Smooth muscle cell (in vitro differentiated cells): ENCODE measurements around the gene SORCS2. TPM values are rescaled to one million over a fixed set of nuclear protein-coding genes. Genes with fewer than 3 reads are reported as not detected.

ENCODE experiments used
- DNase-seq: peaks from one replicate; lab custom pipeline; 2025; ENCODE audit not compliant: unreplicated experiment; lab: John Stamatoyannopoulos, UW
- H2AFZ ChIP-seq: fragments of 200-600 bp; sonication (generic); 2 replicates; pipeline ENCODE4 v1.6.0; 2016; ENCODE audit warnings: antibody characterized with exemption, low read depth, mild to moderate bottlenecking
- H3F3A ChIP-seq: fragments of 200-600 bp; sonication (generic); 2 replicates; pipeline ENCODE4 v1.6.0; 2017; ENCODE audit warnings: antibody characterized with exemption, low read depth
- H3K27ac ChIP-seq: fragments of 200-600 bp; sonication (generic); 2 replicates; pipeline ENCODE4 v1.5.1; 2016; ENCODE audit warnings: low read depth, mild to moderate bottlenecking
- H3K27me3 ChIP-seq: fragments of 200-600 bp; sonication (generic); 2 replicates; pipeline ENCODE4 v1.6.1; 2016; ENCODE audit warnings: low read depth, mild to moderate bottlenecking
- H3K36me3 ChIP-seq: fragments of 200-600 bp; sonication (generic); 2 replicates; pipeline ENCODE4 v1.5.1; 2016; ENCODE audit warnings: low read depth
- H3K4me1 ChIP-seq: fragments of 200-600 bp; sonication (generic); 2 replicates; pipeline ENCODE4 v1.5.1; 2016; ENCODE audit warnings: low read depth
- H3K4me2 ChIP-seq: fragments of 200-600 bp; sonication (generic); 2 replicates; pipeline ENCODE4 v1.6.0; 2016; ENCODE audit warnings: mild to moderate bottlenecking
- H3K4me3 ChIP-seq: fragments of 200-600 bp; sonication (generic); 2 replicates; pipeline ENCODE4 v1.5.1; 2016; ENCODE audit warnings: mild to moderate bottlenecking
- H3K79me2 ChIP-seq: fragments of 200-600 bp; sonication (generic); 2 replicates; pipeline ENCODE4 v1.6.0; 2016; ENCODE audit warnings: low read depth, mild to moderate bottlenecking
- H3K9ac ChIP-seq: fragments of 200-600 bp; sonication (generic); 2 replicates; pipeline ENCODE4 v1.6.0; 2016; ENCODE audit warnings: low read depth
- H3K9me3 ChIP-seq: fragments of 200-600 bp; sonication (generic); replicated peaks from 2 replicates; pipeline ENCODE4 v1.5.1; 2016; ENCODE audit warnings: low read depth
- H4K20me1 ChIP-seq: fragments of 200-600 bp; sonication (generic); 2 replicates; pipeline ENCODE4 v1.6.0; 2016; ENCODE audit warnings: low read depth
- WGBS: methylation state at CpG from one replicate; pipeline ENCODE4 v1.1.7; 2016; ENCODE audit warnings: low lambda C conversion rate; 5-methylcytosine and 5-hydroxymethylcytosine counted together
- polyA plus RNA-seq: library from polyadenylated mRNA; unstranded; fragments of >200 nt; fragmentation: Nextera tagmentation; extraction: Ambion mirVana; gene quantifications from 2 replicates; pipeline ENCODE4 v1.2.1, GENCODE V29; 2016
- total RNA-seq: library from RNA; depleted of rRNA; stranded (reverse); fragments of >200 nt; gene quantifications from 2 replicates; pipeline ENCODE4 v1.2.3, GENCODE V29; 2014
- TF ChIP-seq, protein P1 (sequence below): fragments of 200-600 bp; sonication (generic); IDR thresholded peaks from 2 replicates; pipeline ENCODE4 v1.5.1; 2017; ENCODE audit warnings: borderline replicate concordance, mild to moderate bottlenecking, antibody characterized with exemption; ENCODE audit not compliant: insufficient read depth, poor library complexity, severe bottlenecking

SORCS2 gene
- total and polyA plus RNA-seq, 2 experiments from 2014 or later = 5.2 to 9.3 TPM

DNA sequence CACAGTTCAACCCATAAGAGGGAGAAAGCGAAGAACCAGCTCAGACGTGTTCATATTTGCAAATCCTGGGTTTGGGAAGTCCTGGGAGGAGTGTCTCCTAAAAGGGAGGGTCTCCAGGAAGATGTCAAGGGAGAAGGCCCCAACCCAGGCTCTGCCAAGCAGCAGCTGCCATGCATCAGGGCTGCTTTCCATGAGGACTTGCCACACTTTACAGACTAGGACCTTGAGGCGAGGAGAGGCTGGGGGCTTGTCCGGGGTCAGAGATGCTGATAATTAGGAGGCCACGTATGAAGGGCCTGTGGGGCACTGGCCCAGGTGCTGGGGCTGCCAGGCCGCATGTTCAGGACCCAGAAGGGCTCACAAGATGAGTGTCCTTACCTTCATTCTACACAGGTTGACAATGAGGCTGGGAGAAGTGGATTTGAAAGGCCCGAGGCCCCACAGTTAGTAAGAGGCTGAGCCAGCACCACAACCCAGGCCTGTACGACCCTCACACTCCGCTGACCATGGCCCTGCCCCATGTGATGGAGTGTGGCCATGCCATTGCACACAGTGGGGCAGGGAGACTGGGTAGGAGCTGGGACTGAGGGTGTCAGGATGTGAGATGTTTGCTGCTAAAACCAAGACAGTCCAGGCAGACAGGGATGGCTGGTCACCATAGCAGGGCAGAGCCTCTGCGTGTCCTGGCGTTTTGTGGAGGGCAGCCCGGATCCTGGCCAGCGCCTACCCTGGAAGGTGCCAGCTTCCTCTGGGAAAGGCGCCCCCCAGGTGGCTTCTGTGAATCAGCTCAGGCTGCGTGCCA is 147.6 kb downstream of the SORCS2 start:
- no peak overlapping the region for H3K4me2 ChIP-seq
- no peak overlapping the region for H3K9ac ChIP-seq
- H3F3A ChIP-seq = no peaks in the 10 kb centered on the region
- no peaks in the 10 kb centered on the region for H4K20me1 ChIP-seq
- H3K27ac ChIP-seq = no peak overlapping the region
- TF ChIP-seq, protein P1, sequence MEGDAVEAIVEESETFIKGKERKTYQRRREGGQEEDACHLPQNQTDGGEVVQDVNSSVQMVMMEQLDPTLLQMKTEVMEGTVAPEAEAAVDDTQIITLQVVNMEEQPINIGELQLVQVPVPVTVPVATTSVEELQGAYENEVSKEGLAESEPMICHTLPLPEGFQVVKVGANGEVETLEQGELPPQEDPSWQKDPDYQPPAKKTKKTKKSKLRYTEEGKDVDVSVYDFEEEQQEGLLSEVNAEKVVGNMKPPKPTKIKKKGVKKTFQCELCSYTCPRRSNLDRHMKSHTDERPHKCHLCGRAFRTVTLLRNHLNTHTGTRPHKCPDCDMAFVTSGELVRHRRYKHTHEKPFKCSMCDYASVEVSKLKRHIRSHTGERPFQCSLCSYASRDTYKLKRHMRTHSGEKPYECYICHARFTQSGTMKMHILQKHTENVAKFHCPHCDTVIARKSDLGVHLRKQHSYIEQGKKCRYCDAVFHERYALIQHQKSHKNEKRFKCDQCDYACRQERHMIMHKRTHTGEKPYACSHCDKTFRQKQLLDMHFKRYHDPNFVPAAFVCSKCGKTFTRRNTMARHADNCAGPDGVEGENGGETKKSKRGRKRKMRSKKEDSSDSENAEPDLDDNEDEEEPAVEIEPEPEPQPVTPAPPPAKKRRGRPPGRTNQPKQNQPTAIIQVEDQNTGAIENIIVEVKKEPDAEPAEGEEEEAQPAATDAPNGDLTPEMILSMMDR = no peak
- no peaks in the 10 kb centered on the region for H3K9me3 ChIP-seq
- no peak overlapping the region for H2AFZ ChIP-seq
- WGBS = 93% methylated on average over 15 of the region's 15 CpGs
- H3K4me1 ChIP-seq = peaks cover 6% of the 10 kb centered on the region
- H3K36me3 ChIP-seq = no peaks in the 10 kb centered on the region
- no peaks in the 10 kb centered on the region for H3K79me2 ChIP-seq
- no peak overlapping the region for H3K4me3 ChIP-seq
- no peaks in the 10 kb centered on the region for H3K27me3 ChIP-seq
- DNase-seq = no peak

DNA sequence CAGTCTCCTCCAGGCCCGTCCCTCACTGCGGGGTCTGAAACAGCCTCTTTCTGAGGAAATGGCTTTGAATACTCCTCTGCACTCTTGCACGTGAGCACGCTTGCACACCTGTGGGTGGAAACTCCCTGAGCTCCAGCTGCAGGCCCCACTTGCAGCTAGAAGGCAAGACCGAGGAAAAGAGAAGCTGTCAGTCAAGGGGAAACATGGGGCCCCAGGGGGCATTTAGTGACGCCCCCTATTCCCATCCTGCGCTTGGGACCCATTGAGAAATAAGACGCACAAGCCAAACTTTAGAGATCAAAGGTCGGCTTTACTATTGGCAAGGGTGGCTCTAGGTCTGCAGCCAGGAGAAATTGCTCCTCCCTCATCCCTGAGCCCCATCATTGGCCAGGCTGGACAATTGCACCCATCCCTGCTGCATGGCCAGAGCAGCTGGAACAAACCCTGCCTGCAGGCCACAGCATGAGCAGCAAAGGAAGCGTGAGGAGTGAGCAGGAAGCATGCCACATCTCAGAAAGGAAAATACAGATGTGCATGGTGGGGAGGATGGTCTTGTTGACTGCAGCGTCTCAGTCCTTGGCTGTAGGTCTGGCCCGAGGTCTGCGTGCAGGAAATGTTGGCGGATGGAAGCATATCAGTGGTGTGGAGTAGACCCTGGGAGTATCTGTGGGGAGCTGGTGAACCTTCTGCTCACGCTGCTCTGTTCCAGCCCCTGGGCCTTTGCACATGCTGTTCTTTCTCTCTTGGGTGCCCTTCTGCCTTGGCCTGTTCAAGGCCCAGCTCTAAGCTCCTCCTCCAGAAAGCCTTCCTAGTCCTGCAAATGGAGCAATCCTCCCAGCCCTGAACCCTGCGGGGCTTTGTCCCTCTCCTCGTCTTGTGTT is 148.5 kb downstream of the SORCS2 start:
- H3F3A ChIP-seq = no peaks in the 10 kb centered on the region
- 98% methylated on average over 17 of the region's 17 CpGs for WGBS
- no peak overlapping the region for H2AFZ ChIP-seq

DNA sequence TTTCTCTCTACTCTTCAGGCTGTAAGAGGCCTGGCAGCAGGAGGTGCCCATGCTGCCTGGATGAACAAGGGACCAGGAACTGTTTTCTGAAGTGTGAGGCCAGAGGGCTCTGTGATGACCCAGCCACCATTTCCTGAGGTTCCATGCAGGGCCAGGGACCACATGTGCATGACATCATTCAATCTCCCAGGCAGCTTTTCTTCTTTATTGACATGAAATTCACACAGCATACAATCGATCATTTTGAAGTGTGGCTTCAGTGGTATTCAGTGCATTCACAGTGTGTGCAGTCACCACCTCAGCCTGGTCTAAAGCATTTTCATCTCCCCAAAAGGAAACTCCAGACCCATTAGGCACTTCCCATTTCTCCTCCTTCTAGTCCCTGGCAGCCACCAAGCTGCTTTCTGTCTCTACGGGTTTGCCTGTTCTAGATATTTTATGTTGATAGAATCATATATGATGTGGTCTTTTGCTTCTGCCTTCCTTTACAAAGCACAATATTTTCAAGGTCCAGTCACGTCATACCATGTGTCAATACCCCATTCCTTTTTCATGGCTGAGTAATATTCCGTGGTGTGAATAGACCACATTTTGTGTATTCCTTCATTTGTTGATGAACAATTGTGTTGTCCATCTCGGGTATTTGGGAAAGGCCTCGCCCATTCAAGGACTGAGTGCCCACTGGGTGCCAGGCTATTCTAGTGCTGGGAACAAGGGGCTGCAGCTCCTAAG is 149.3 kb downstream of the SORCS2 start:
- H3K9me3 ChIP-seq = no peaks in the 10 kb centered on the region
- WGBS = 98% methylated on average over 6 of the region's 6 CpGs
- no peaks in the 10 kb centered on the region for H4K20me1 ChIP-seq
- no peak overlapping the region for H3K9ac ChIP-seq
- H3K27me3 ChIP-seq = no peaks in the 10 kb centered on the region
- no peak overlapping the region for H3K4me3 ChIP-seq
- H3F3A ChIP-seq = no peaks in the 10 kb centered on the region
- H3K4me2 ChIP-seq = no peak overlapping the region
- DNase-seq = no peak
- TF ChIP-seq, protein P1 = no peak
- H3K79me2 ChIP-seq = no peaks in the 10 kb centered on the region
- no peaks in the 10 kb centered on the region for H3K36me3 ChIP-seq
- no peaks in the 10 kb centered on the region for H3K4me1 ChIP-seq
- H2AFZ ChIP-seq = no peak overlapping the region
- no peak overlapping the region for H3K27ac ChIP-seq

More for the DNA sequence above, 148.5 kb downstream of the SORCS2 start:
- no peak overlapping the region for H3K9ac ChIP-seq
- H4K20me1 ChIP-seq = no peaks in the 10 kb centered on the region
- no peak overlapping the region for H3K4me3 ChIP-seq
- no peaks in the 10 kb centered on the region for H3K79me2 ChIP-seq
- H3K9me3 ChIP-seq = no peaks in the 10 kb centered on the region
- H3K4me1 ChIP-seq = no peaks in the 10 kb centered on the region
- H3K36me3 ChIP-seq = no peaks in the 10 kb centered on the region
- no peak overlapping the region for H3K27ac ChIP-seq
- no peak for DNase-seq
- H3K4me2 ChIP-seq = no peak overlapping the region
- TF ChIP-seq, protein P1 = no peak
- H3K27me3 ChIP-seq = no peaks in the 10 kb centered on the region
